AG09309 (cell line): Measurements from ENCODE around the gene CCL4.
"Not testable (repeated sequence)": the region's sequence is repeated elsewhere in the genome, so short reads cannot be mapped to it uniquely, and the experiment has no call there.

ENCODE experiments used
- DNase-seq: peaks from one replicate; pipeline ENCODE4 v3.0.0-alpha.2; 2010; ENCODE audit warnings: low read depth
- H3K4me3 ChIP-seq: 2 replicates; pipeline ENCODE4 v1.5.1; 2011; ENCODE audit warnings: mild to moderate bottlenecking, low read depth, low read length, moderate library complexity; ENCODE audit not compliant: control insufficient read depth
- CTCF ChIP-seq: IDR thresholded peaks from 2 replicates; pipeline ENCODE4 v1.5.1; 2011; ENCODE audit warnings: mild to moderate bottlenecking, low read depth, low read length, inconsistent platforms; ENCODE audit not compliant: insufficient read depth, control insufficient read depth; ENCODE audit errors: missing control alignments

The CCL4 gene

GRCh38 chr17:36106493-36106835 lies 2.8 kb downstream of the CCL4 start:
- no peak for DNase-seq
- no peak for TF ChIP-seq CTCF

GRCh38 chr17:36107660-36108059 lies 4.0 kb downstream of the CCL4 start:
- DNase-seq: no peak
- TF ChIP-seq CTCF: no peak
- H3K4me3 ChIP-seq: no peak overlapping the region

More at GRCh38 chr17:36106493-36106835, 2.8 kb downstream of the CCL4 start:
- H3K4me3 ChIP-seq: no peak overlapping the region

GRCh38 chr17:36108265-36108664 lies 4.6 kb downstream of the CCL4 start:
- DNase-seq, H3K4me3 ChIP-seq: not testable (repeated sequence)

- H3K4me3 ChIP-seq: no peak overlapping the region
- no peak for TF ChIP-seq CTCF
- no peak for DNase-seq
Observed at GRCh38 chr17:36111068-36111490, 7.5 kb downstream of the CCL4 start.

GRCh38 chr17:36112572-36112971 lies 8.9 kb downstream of the CCL4 start:
- no peak for DNase-seq
- no peak for TF ChIP-seq CTCF

GRCh38 chr17:36113131-36113530 lies 9.5 kb downstream of the CCL4 start:
- DNase-seq, H3K4me3 ChIP-seq: not testable (repeated sequence)

More at GRCh38 chr17:36112572-36112971, 8.9 kb downstream of the CCL4 start:
- H3K4me3 ChIP-seq: no peak overlapping the region

- not testable (repeated sequence) for H3K4me3 ChIP-seq, DNase-seq
Observed at GRCh38 chr17:36114971-36115648, 11.5 kb downstream of the CCL4 start.

- not testable (repeated sequence) for H3K4me3 ChIP-seq, DNase-seq
Observed at GRCh38 chr17:36115649-36115977, 12.0 kb downstream of the CCL4 start.

GRCh38 chr17:36117505-36118382 lies 14.1 kb downstream of the CCL4 start:
- no peak for TF ChIP-seq CTCF
- H3K4me3 ChIP-seq: no peak overlapping the region
- DNase-seq: no peak
